ENCODE data around the gene IRF2. TPM values are rescaled to one million over a fixed set of nuclear protein-coding genes. Genes with fewer than 3 reads are reported as not detected.

The IRF2 gene
- total and polyA plus RNA-seq, 2 of the 8 experiments (the other 6 are each of a cell fraction or from before 2014, with no cell fraction given), result 13.8 to 17.0 TPM

DNA sequence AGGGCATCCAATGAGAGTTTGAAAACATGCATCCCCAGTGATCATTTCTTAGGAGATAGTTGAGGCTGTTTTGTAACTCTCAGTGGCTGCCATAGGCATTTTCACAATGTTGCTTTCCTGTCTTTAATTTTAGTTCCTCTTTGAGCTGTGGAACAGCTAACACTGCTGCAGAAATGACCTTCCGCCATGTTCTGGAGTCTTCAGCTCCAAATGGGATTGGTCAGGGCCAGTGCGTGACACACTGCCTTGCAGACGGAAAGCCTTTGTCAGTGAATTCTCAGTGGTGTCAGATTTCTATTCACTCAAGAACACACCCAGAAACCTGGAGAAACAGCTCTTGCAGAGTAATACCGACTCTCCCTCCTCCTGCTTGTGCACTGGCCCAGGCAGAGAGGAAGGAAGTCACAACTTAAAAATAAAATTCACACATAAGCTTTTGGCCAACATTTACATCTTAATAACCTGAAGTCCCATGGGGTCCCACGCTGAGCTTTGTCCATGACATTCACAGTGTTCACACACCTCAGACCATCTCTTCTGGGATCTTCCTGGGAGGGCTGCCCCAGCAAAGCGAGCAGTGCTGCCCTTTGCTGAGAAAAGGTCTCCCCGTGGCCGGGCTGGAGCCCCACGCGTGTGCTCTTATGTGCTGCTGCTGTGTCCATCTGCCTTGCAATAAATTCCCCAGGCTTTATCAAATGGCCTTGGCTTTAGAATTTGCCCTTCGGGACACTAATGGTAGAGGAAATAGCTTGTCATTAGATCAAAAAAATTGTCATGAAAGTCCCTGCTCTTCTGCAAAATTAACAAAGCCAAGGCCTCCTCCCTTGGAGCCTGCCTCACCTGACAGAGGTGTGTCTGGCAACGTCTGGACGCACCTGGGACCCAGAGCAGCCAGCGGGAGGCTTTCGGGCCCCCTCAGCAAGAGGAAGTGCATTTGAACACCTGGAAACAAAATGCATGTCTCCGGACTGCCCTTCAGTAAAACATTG, 126.8 kb downstream of the IRF2 start (continued):
- no peak for TF ChIP-seq HDAC6 (IDR thresholded peaks at IDR 0.05; ENCODE audit: low read depth, low read length)
- TF ChIP-seq POLR2A (IDR thresholded peaks at IDR 0.05; ENCODE audit: control extremely low read depth in 1 of 2, low read depth in 2 of 2, low read length in 2 of 2), result peak in 1 of 2 experiments; percentile 73; a peak in 2 of 3 replicates
- no peak for TF ChIP-seq EGR1 (IDR thresholded peaks at IDR 0.05; ENCODE audit: borderline replicate concordance, low read depth, low read length)
- no peak for TF ChIP-seq SAP30 (IDR thresholded peaks at IDR 0.05; ENCODE audit: insufficient read depth, insufficient replicate concordance, low read length)
- TF ChIP-seq RAD21 (IDR thresholded peaks at IDR 0.05 in 1 of 2, conservative IDR thresholded peaks at IDR 0.05 in 1 of 2; ENCODE audit: low read depth in 2 of 2, low read length in 2 of 2), result no peak
- TF ChIP-seq SIX5 (IDR thresholded peaks at IDR 0.05; ENCODE audit: low read depth, low read length), result peak; percentile 31; the same call in 1 of the 2 replicates
- TF ChIP-seq CREB1 (IDR thresholded peaks at IDR 0.05), result peak; percentile 59; the same call in 1 of the 2 replicates
- TF ChIP-seq RBBP5 (IDR thresholded peaks at IDR 0.05; ENCODE audit: borderline replicate concordance, low read depth, low read length), result peak; percentile 57; the same call in 1 of the 2 replicates
- TF ChIP-seq, protein P1, sequence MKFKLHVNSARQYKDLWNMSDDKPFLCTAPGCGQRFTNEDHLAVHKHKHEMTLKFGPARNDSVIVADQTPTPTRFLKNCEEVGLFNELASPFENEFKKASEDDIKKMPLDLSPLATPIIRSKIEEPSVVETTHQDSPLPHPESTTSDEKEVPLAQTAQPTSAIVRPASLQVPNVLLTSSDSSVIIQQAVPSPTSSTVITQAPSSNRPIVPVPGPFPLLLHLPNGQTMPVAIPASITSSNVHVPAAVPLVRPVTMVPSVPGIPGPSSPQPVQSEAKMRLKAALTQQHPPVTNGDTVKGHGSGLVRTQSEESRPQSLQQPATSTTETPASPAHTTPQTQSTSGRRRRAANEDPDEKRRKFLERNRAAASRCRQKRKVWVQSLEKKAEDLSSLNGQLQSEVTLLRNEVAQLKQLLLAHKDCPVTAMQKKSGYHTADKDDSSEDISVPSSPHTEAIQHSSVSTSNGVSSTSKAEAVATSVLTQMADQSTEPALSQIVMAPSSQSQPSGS (IDR thresholded peaks at IDR 0.05; ENCODE audit: low read length), result no peak
- TF ChIP-seq BACH1 (IDR thresholded peaks at IDR 0.05; ENCODE audit: low read length), result no peak
- peak; percentile 70 for TF ChIP-seq ASH2L (IDR thresholded peaks at IDR 0.05; ENCODE audit: low read length)
- TF ChIP-seq TBP (IDR thresholded peaks at IDR 0.05; ENCODE audit: low read depth, low read length), result peak; percentile 59
- no peak for TF ChIP-seq NANOG (IDR thresholded peaks at IDR 0.05; ENCODE audit: insufficient read depth, low read depth, low read length, poor library complexity, severe bottlenecking)
- TF ChIP-seq, protein P2, sequence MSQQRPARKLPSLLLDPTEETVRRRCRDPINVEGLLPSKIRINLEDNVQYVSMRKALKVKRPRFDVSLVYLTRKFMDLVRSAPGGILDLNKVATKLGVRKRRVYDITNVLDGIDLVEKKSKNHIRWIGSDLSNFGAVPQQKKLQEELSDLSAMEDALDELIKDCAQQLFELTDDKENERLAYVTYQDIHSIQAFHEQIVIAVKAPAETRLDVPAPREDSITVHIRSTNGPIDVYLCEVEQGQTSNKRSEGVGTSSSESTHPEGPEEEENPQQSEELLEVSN (IDR thresholded peaks at IDR 0.05), result no peak
- no peak for TF ChIP-seq KDM5A (IDR thresholded peaks at IDR 0.05; ENCODE audit: low read length)
- TF ChIP-seq GTF2F1 (IDR thresholded peaks at IDR 0.05; ENCODE audit: borderline replicate concordance, low read depth, low read length), result no peak
- TF ChIP-seq SP1 (IDR thresholded peaks at IDR 0.05; ENCODE audit: low read depth, low read length), result no peak; the same call in 1 of the 2 replicates
- TF ChIP-seq FOSL1 (IDR thresholded peaks at IDR 0.05; ENCODE audit: insufficient read depth, low read depth, low read length), result no peak
- no peak for TF ChIP-seq USF2 (IDR thresholded peaks at IDR 0.05; ENCODE audit: low read length)
- TF ChIP-seq JUND (IDR thresholded peaks at IDR 0.05; ENCODE audit: low read length), result no peak
